GM12872 (cell line): ENCODE data around the gene AIF1.
A peak's percentile ranks its signal among the peaks of the same experiment; 100 is the strongest.

Experiments
- TF ChIP-seq, protein P1 (sequence below): IDR thresholded peaks from 3 replicates; pipeline ENCODE4 v1.5.1; 2011; ENCODE audit warnings: low read depth, mild to moderate bottlenecking, low read length, moderate library complexity; ENCODE audit not compliant: insufficient read depth

AIF1 gene

GRCh38 chr6:31643818-31644454 lies 28.9 kb downstream of the AIF1 start:
- TF ChIP-seq, protein P1, sequence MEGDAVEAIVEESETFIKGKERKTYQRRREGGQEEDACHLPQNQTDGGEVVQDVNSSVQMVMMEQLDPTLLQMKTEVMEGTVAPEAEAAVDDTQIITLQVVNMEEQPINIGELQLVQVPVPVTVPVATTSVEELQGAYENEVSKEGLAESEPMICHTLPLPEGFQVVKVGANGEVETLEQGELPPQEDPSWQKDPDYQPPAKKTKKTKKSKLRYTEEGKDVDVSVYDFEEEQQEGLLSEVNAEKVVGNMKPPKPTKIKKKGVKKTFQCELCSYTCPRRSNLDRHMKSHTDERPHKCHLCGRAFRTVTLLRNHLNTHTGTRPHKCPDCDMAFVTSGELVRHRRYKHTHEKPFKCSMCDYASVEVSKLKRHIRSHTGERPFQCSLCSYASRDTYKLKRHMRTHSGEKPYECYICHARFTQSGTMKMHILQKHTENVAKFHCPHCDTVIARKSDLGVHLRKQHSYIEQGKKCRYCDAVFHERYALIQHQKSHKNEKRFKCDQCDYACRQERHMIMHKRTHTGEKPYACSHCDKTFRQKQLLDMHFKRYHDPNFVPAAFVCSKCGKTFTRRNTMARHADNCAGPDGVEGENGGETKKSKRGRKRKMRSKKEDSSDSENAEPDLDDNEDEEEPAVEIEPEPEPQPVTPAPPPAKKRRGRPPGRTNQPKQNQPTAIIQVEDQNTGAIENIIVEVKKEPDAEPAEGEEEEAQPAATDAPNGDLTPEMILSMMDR, result 0 out of 3 replicates have a peak, but pooled peaks have one; percentile 7

GRCh38 chr6:31645325-31645724 lies 30.3 kb downstream of the AIF1 start:
- TF ChIP-seq, protein P1, result no peak

GRCh38 chr6:31651602-31652191 lies 36.7 kb downstream of the AIF1 start:
- TF ChIP-seq, protein P1, result no peak

DNA sequence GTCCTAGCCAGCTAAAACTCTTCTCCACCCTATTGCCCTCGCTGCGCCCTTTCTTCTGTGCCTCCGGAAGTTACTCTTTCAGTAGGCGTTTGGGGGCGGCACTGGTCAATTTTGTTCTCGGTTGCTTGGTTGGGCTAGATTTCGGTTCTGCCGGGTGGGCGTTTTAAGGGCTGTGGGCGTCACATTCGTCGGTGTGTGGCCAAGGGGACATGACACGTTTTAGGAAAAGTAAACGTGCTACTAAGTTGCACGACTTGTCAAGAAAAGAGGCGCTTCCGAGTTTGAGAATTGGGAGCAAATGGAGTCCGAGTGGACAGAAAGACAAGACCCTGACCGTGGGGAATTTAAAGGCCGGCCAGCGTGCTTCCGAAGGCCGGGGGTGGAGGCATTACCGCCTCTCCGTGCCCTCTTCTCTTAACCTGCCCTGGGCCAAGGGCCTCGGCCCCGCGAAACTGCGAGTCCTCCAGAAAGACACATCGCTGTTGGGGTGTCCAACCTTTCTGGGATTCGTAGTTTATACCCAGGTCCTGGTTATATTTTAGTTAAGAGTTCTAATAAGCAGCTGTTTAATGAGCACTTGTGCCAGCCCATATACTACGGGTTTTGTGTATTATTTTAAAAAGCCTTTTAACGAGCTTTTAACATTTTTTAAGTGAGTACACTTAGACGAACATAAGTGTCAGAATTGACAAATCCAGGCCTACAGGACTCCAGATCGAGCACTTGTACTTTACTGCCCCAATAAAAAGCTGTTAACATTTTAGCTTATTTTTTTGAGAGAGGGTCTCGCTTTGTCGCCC lies 38.1 kb downstream of the AIF1 start:
- TF ChIP-seq, protein P1, result 0 out of 3 replicates have a peak, but pooled peaks have one; percentile 9

- TF ChIP-seq, protein P1, result no peak
Measured at GRCh38 chr6:31654574-31655348, 39.7 kb downstream of the AIF1 start.

DNA sequence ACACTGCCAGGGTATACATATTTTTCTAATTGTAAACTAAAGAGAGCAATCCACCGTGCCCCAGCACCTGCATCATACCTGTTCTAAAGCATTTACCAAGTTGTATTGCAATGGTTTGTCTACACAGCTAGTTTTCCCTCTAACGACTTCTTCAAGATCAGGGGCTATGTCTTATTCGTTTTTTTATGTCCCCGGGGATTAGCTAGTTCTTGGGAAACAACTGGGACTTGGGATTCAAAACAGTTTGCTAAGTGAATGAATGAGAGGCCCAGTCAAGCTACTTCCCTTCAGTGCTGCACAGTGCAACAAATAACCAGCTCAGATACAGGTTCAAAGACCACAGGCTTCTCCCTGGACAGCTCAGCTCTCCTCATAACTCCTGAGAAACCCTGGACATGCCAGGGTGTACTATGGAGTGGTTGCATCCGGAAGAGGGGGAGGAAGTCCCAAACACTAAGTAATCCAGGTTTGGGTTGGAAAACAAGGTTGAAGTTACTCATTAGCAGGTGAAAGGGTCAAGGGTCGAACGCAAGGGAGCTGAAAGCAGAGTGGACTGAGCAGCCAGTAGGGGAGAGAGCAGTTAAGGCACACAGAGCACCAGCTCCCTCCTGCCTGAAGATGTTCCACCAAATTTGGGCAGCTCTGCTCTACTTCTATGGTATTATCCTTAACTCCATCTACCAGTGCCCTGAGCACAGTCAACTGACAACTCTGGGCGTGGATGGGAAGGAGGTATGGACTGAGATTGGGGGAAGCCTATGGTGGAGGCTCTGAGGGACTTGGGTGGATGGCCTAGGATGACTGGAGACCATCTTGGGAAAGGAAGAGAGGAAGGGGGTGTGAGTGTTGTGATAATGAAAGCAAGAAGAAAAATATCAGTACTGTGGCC lies 40.6 kb downstream of the AIF1 start, which contains the start of gene APOM:
TSS of gene APOM (plus strand) at position 546 of the 889 bp plus-strand sequence. CDS start at position 619, 73 bp downstream.
- TF ChIP-seq, protein P1, result no peak
